Measurements from ENCODE around the gene LECT2.

The LECT2 gene

GRCh38 chr5:135944967-135945560 is 9.7 kb downstream of the LECT2 start:
- DNase-seq (ENCODE audit: low read depth in 1 of 2, low spot score in 1 of 2), result peak; percentile 28 to 82
- in situ Hi-C loops (cut with HindIII; ENCODE audit: low pct_unique_long_range_greater_than_20kb, low sequenced_read_pairs), result no loop called here
- no peak for TF ChIP-seq JUND (IDR thresholded peaks at IDR 0.05; ENCODE audit: low read depth)

DNA sequence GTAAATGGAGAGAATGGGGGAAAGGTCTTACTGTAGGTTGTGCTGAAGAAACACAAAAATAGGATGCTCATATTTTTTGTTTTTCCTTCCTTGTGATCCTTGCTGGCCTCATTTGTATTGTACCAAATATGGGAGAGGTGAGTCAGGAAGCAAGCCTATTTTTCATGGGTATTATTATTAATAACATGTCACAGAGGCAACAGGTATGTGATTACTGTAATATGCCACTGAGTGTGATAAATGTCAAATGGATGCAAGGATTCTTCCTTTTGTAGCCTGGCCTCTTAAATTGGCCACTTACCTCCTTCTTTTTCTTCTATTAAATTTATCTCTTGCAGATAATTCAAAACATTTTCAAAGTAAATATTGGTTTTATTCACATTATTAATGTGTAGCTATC is 10.2 kb downstream of the LECT2 start:
- in situ Hi-C loops (cut with HindIII; ENCODE audit: low pct_unique_long_range_greater_than_20kb, low sequenced_read_pairs), result no loop called here
- no peak for TF ChIP-seq JUND (IDR thresholded peaks at IDR 0.05; ENCODE audit: low read depth)
- no peak for DNase-seq (ENCODE audit: low read depth in 1 of 2, low spot score in 1 of 2)

- no peak for DNase-seq (ENCODE audit: low read depth in 1 of 2, low spot score in 1 of 2)
- in situ Hi-C loops (cut with HindIII; ENCODE audit: low pct_unique_long_range_greater_than_20kb, low sequenced_read_pairs), result no loop called here
- no peak for TF ChIP-seq JUND (IDR thresholded peaks at IDR 0.05; ENCODE audit: low read depth)
Measured at GRCh38 chr5:135942202-135942771, 12.5 kb downstream of the LECT2 start.

DNA sequence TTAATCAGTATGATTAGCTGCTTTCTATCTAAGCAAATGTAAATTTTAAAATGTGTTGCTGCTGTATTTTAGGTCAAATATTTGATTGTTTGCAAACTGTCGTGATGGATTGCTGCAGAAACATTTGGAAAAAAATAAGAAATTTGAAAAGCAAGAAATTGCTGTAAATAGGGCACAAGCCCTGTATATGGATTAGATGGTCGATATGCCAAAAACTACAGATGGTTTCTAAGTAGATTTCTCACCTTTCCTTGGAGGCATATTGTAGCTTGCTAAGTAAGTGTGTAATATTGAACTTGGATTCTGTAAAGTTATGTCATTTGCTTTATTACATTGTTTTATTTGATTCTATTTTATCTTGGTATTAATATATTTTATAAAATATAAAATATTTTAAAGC is 13.1 kb downstream of the LECT2 start:
- TF ChIP-seq JUND (IDR thresholded peaks at IDR 0.05; ENCODE audit: low read depth), result no peak
- in situ Hi-C loops (cut with HindIII; ENCODE audit: low pct_unique_long_range_greater_than_20kb, low sequenced_read_pairs), result no loop called here
- DNase-seq (ENCODE audit: low read depth in 1 of 2, low spot score in 1 of 2), result no peak

- in situ Hi-C loops (cut with HindIII; ENCODE audit: low pct_unique_long_range_greater_than_20kb, low sequenced_read_pairs), result no loop called here
- no peak for TF ChIP-seq JUND (IDR thresholded peaks at IDR 0.05; ENCODE audit: low read depth)
- DNase-seq (ENCODE audit: low read depth in 1 of 2, low spot score in 1 of 2), result no peak
Measured at GRCh38 chr5:135937245-135937911, 17.4 kb downstream of the LECT2 start.

GRCh38 chr5:135934939-135935338 is 19.8 kb downstream of the LECT2 start:
- in situ Hi-C loops (cut with HindIII; ENCODE audit: low pct_unique_long_range_greater_than_20kb, low sequenced_read_pairs), result no loop called here
- peak; percentile 32 to 41 for DNase-seq (ENCODE audit: low read depth in 1 of 2, low spot score in 1 of 2)
- TF ChIP-seq JUND (IDR thresholded peaks at IDR 0.05; ENCODE audit: low read depth), result no peak

DNA sequence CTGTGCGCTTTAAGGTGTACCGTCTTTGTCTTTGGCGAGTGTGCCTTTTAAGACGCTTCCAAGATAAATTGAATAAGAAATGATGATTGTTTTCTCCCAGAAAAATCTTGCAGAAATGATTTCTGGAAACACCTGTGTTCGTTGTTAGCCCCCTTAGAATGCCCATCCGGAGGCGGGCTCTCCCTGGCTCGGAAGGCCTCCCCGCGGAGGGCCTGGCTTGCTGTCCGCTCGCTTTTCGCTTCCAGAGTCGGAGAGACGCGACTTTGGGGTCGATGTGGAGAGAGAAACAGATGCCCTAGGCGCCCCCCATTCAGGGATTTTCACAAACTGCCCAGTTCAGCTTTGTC is 23.9 kb downstream of the LECT2 start:
- no peak for TF ChIP-seq JUND (IDR thresholded peaks at IDR 0.05; ENCODE audit: low read depth)
- in situ Hi-C loops (cut with HindIII; ENCODE audit: low pct_unique_long_range_greater_than_20kb, low sequenced_read_pairs), result no loop called here
- no peak for DNase-seq (ENCODE audit: low read depth in 1 of 2, low spot score in 1 of 2)

GRCh38 chr5:135930029-135930948 is 24.5 kb downstream of the LECT2 start:
- TF ChIP-seq JUND (IDR thresholded peaks at IDR 0.05; ENCODE audit: low read depth), result no peak
- in situ Hi-C loops (cut with HindIII; ENCODE audit: low pct_unique_long_range_greater_than_20kb, low sequenced_read_pairs), result no loop called here
- DNase-seq (ENCODE audit: low read depth in 1 of 2, low spot score in 1 of 2), result no peak

GRCh38 chr5:135921388-135921787 is 33.4 kb downstream of the LECT2 start:
- in situ Hi-C loops (cut with HindIII; ENCODE audit: low pct_unique_long_range_greater_than_20kb, low sequenced_read_pairs), result no loop called here
- DNase-seq (ENCODE audit: low read depth in 1 of 2, low spot score in 1 of 2), result no peak

GRCh38 chr5:135920199-135920598 is 34.6 kb downstream of the LECT2 start:
- in situ Hi-C loops (cut with HindIII; ENCODE audit: low pct_unique_long_range_greater_than_20kb, low sequenced_read_pairs), result no loop called here
- no peak for DNase-seq (ENCODE audit: low read depth in 1 of 2, low spot score in 1 of 2)
- no peak for TF ChIP-seq JUND (IDR thresholded peaks at IDR 0.05; ENCODE audit: low read depth)

More at GRCh38 chr5:135921388-135921787, 33.4 kb downstream of the LECT2 start:
- TF ChIP-seq JUND (IDR thresholded peaks at IDR 0.05; ENCODE audit: low read depth), result no peak

- no peak for TF ChIP-seq JUND (IDR thresholded peaks at IDR 0.05; ENCODE audit: low read depth)
- in situ Hi-C loops (cut with HindIII; ENCODE audit: low pct_unique_long_range_greater_than_20kb, low sequenced_read_pairs), result no loop called here
- no peak for DNase-seq (ENCODE audit: low read depth in 1 of 2, low spot score in 1 of 2)
Measured at GRCh38 chr5:135916638-135917263, 38.0 kb downstream of the LECT2 start.

- in situ Hi-C loops (cut with HindIII; ENCODE audit: low pct_unique_long_range_greater_than_20kb, low sequenced_read_pairs), result no loop called here
- no peak for TF ChIP-seq JUND (IDR thresholded peaks at IDR 0.05; ENCODE audit: low read depth)
- no peak for DNase-seq (ENCODE audit: low read depth in 1 of 2, low spot score in 1 of 2)
Measured at GRCh38 chr5:135915466-135916001, 39.2 kb downstream of the LECT2 start.

Measured in T47D (cell line).